Measurements from ENCODE around the gene SDCCAG8. TPM values are rescaled to one million over a fixed set of nuclear protein-coding genes. Genes with fewer than 3 reads are reported as not detected.

The SDCCAG8 gene
- total RNA-seq, 6 experiments from 2014 or later: 13.4 to 20.6 (median 15.6) TPM

- Histone ChIP-seq H3K36me3 (no peaks in the 10 kb centered on the region), H3K27ac (no peak overlapping the region), H3K27me3 (no peaks in the 10 kb centered on the region), H3K9me3 (no peaks in the 10 kb centered on the region), H3K4me3 (no peak overlapping the region), H3K4me1 (peaks cover 0 to 10% (median 4%) of the 10 kb centered on the region in 4 donors)
- intact Hi-C loops (cut with DNase I): no loop called here
- ATAC-seq: no peak
- no peak for TF ChIP-seq CTCF (IDR thresholded peaks at IDR 0.05)
- no peak for TF ChIP-seq POLR2A (IDR thresholded peaks at IDR 0.05)
- 86% methylated on average over 5 of the region's 5 CpGs for WGBS (ENCODE audit: insufficient coverage, low coverage, low lambda C conversion rate, missing lambda C conversion rate)
- DNase-seq: no peak
These were observed 251.3 kb downstream of the SDCCAG8 start for GRCh38 chr1:243507001-243507671.

- 86% methylated on average over 8 of the region's 8 CpGs for WGBS (ENCODE audit: insufficient coverage, low coverage, low lambda C conversion rate, missing lambda C conversion rate)
- no peak for DNase-seq
These were observed 251.9 kb downstream of the SDCCAG8 start for GRCh38 chr1:243507672-243508302.

GRCh38 chr1:243508303-243508713 lies 252.5 kb downstream of the SDCCAG8 start:
- ATAC-seq: no peak
- H3K27ac ChIP-seq: no peak overlapping the region
- H3K27me3 ChIP-seq: no peaks in the 10 kb centered on the region
- H3K9me3 ChIP-seq: no peaks in the 10 kb centered on the region
- intact Hi-C loops (cut with DNase I): no loop called here
- no peaks in the 10 kb centered on the region for H3K36me3 ChIP-seq
- 100% methylated on average over 3 of the region's 9 CpGs for WGBS (ENCODE audit: insufficient coverage, low coverage, low lambda C conversion rate, missing lambda C conversion rate)
- no peak overlapping the region for H3K4me3 ChIP-seq
- no peak for TF ChIP-seq CTCF (IDR thresholded peaks at IDR 0.05)
- no peak for TF ChIP-seq POLR2A (IDR thresholded peaks at IDR 0.05)
- peaks cover 0 to 10% (median 4%) of the 10 kb centered on the region in 4 donors for H3K4me1 ChIP-seq
- DNase-seq: no peak

More at GRCh38 chr1:243507672-243508302, 251.9 kb downstream of the SDCCAG8 start:
- no peak for ATAC-seq
- TF ChIP-seq POLR2A (IDR thresholded peaks at IDR 0.05): no peak
- TF ChIP-seq CTCF (IDR thresholded peaks at IDR 0.05): no peak
- Histone ChIP-seq H3K9me3 (no peaks in the 10 kb centered on the region), H3K4me1 (peaks cover 0 to 10% (median 4%) of the 10 kb centered on the region in 4 donors), H3K4me3 (no peak overlapping the region), H3K36me3 (no peaks in the 10 kb centered on the region), H3K27ac (no peak overlapping the region), H3K27me3 (no peaks in the 10 kb centered on the region)
- intact Hi-C loops (cut with DNase I): no loop called here

GRCh38 chr1:243508943-243509342 lies 253.1 kb downstream of the SDCCAG8 start:
- no CpG with 5 or more reads among the region's 1 CpG for WGBS (ENCODE audit: insufficient coverage, low coverage, low lambda C conversion rate, missing lambda C conversion rate)
- Histone ChIP-seq H3K27me3 (no peaks in the 10 kb centered on the region), H3K36me3 (no peaks in the 10 kb centered on the region), H3K9me3 (no peaks in the 10 kb centered on the region), H3K27ac (no peak overlapping the region), H3K4me3 (no peak overlapping the region), H3K4me1 (peaks cover 0 to 10% (median 4%) of the 10 kb centered on the region in 4 donors)
- intact Hi-C loops (cut with DNase I): no loop called here
- no peak for DNase-seq
- TF ChIP-seq POLR2A (IDR thresholded peaks at IDR 0.05): no peak
- no peak for TF ChIP-seq CTCF (IDR thresholded peaks at IDR 0.05)
- no peak for ATAC-seq
